Measurements from ENCODE around the gene CTIF. TPM values are rescaled to one million over a fixed set of nuclear protein-coding genes. Genes with fewer than 3 reads are reported as not detected.
A peak's percentile ranks its signal among the peaks of the same experiment; 100 is the strongest.

CTIF gene
- total RNA-seq, 1 donor from 2014 or later, result 15.0 TPM

DNA sequence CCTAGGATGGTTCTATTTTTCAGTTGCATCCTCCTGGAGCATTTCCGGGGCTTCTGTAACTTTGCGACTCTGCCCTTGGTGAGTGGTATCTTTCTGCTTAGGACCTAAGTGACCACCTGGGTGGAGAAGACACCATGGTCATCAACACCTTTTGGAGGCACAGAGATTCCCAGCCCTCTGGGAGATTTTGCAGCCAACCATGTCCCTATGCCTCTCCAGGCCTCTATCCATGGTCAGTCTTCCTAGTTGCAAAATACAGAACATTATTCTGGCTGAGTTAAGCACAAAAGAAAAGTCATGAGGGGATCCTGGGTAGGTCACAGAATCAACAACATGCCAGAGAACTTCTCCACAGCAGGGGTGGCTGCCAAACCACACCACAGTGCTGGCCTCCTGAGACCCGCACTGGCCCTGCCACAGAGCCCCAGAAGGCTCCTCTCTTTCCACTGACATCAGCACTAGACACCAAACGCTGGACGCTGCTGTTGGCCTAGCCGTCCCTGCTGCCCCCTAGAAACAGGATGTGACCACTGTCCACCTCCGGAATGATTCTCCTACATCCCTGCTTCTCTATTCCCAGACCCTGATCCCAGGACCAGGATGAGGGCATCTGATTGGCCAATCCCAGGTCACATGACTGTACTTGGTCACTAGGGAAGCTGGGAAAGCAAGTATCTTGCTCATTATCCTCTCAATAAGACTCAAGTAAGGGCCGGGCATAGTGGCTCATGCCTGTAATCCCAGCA lies 364.2 kb downstream of the CTIF start:
- Histone ChIP-seq H3K27me3 (ENCODE audit: control insufficient read depth, insufficient read depth, low read length) (no peaks in the 10 kb centered on the region), H3K36me3 (ENCODE audit: control insufficient read depth, insufficient read depth, low read length) (no peaks in the 10 kb centered on the region), H3K4me3 (ENCODE audit: low read depth, low read length) (no peak overlapping the region)
- DNase-seq (ENCODE audit: low read depth) (no peak), FAIRE-seq (no peak)
- TF ChIP-seq CTCF (IDR thresholded peaks at IDR 0.05; ENCODE audit: insufficient read depth, low read length, severe bottlenecking), result no peak

DNA sequence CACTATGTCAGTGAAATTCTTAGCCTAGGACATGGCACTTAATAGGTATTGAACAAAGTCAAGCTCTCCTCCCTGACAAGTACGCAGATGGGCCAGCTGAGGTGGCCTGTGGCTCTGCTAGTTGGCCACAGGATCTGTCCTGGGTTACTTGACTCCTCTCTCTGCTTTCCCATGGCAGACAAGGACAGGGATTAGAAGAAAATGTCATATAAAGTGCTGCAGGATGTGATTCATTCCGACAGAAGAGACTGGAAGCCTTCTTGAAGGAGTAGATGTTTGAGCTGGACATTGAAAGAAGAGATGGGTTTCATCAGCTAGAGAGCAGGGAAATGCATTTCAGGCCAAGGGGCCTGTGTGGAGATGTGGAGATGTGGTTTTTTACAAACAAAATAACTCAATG lies 365.3 kb downstream of the CTIF start:
- Histone ChIP-seq H3K27me3 (ENCODE audit: control insufficient read depth, insufficient read depth, low read length) (no peaks in the 10 kb centered on the region), H3K4me3 (ENCODE audit: low read depth, low read length) (no peak overlapping the region), H3K36me3 (ENCODE audit: control insufficient read depth, insufficient read depth, low read length) (no peaks in the 10 kb centered on the region)
- FAIRE-seq (no peak), DNase-seq (ENCODE audit: low read depth) (no peak)
- no peak for TF ChIP-seq CTCF (IDR thresholded peaks at IDR 0.05; ENCODE audit: insufficient read depth, low read length, severe bottlenecking)

GRCh38 chr18:48904847-48905394 lies 366.1 kb downstream of the CTIF start:
- DNase-seq (ENCODE audit: low read depth), result no peak
- no peak overlapping the region for H3K4me3 ChIP-seq (ENCODE audit: low read depth, low read length)
- no peaks in the 10 kb centered on the region for H3K36me3 ChIP-seq (ENCODE audit: control insufficient read depth, insufficient read depth, low read length)
- no peaks in the 10 kb centered on the region for H3K27me3 ChIP-seq (ENCODE audit: control insufficient read depth, insufficient read depth, low read length)
- TF ChIP-seq CTCF (IDR thresholded peaks at IDR 0.05; ENCODE audit: insufficient read depth, low read length, severe bottlenecking), result no peak
- no peak for FAIRE-seq

GRCh38 chr18:48905513-48905912 lies 366.7 kb downstream of the CTIF start:
- Histone ChIP-seq H3K4me3 (ENCODE audit: low read depth, low read length) (no peak overlapping the region), H3K36me3 (ENCODE audit: control insufficient read depth, insufficient read depth, low read length) (no peaks in the 10 kb centered on the region), H3K27me3 (ENCODE audit: control insufficient read depth, insufficient read depth, low read length) (no peaks in the 10 kb centered on the region)
- TF ChIP-seq CTCF (IDR thresholded peaks at IDR 0.05; ENCODE audit: insufficient read depth, low read length, severe bottlenecking), result no peak
- DNase-seq (ENCODE audit: low read depth), result peak; percentile 79
- no peak for FAIRE-seq

DNA sequence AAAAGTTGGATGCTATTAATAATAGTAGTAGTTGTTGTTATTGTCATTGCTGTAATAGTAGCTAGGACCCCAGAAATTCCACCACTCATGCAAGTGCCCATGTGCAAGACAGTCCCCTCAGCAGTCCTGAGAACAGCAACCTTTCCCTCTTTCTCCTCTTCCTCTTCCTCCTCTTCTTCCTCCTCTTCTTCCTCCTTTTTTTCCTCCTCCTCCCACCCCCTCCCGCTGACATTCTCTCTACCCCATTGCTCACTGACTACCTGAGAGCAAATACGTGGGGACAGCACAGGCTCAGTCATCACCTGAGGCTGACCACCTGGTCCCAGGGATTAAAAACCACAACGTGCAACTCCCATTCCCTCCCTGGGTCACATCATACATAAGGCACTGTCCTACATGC lies 370.1 kb downstream of the CTIF start:
- Histone ChIP-seq H3K36me3 (ENCODE audit: control insufficient read depth, insufficient read depth, low read length) (no peaks in the 10 kb centered on the region), H3K4me3 (ENCODE audit: low read depth, low read length) (no peak overlapping the region), H3K27me3 (ENCODE audit: control insufficient read depth, insufficient read depth, low read length) (no peaks in the 10 kb centered on the region)
- FAIRE-seq (no peak), DNase-seq (ENCODE audit: low read depth) (no peak)
- TF ChIP-seq CTCF (IDR thresholded peaks at IDR 0.05; ENCODE audit: insufficient read depth, low read length, severe bottlenecking), result no peak

- no peak overlapping the region for H3K4me3 ChIP-seq (ENCODE audit: low read depth, low read length)
- no peaks in the 10 kb centered on the region for H3K27me3 ChIP-seq (ENCODE audit: control insufficient read depth, insufficient read depth, low read length)
- FAIRE-seq, result no peak
- no peak for DNase-seq (ENCODE audit: low read depth)
- TF ChIP-seq CTCF (IDR thresholded peaks at IDR 0.05; ENCODE audit: insufficient read depth, low read length, severe bottlenecking), result no peak
- no peaks in the 10 kb centered on the region for H3K36me3 ChIP-seq (ENCODE audit: control insufficient read depth, insufficient read depth, low read length)
These were observed 370.9 kb downstream of the CTIF start for GRCh38 chr18:48909721-48910120.
